Kidney epithelial cell (primary cell): ENCODE results near the gene TAAR9. TPM values are rescaled to one million over a fixed set of nuclear protein-coding genes. Genes with fewer than 3 reads are reported as not detected.

Experiments
- DNase-seq: peaks from one replicate; pipeline ENCODE4 v3.0.0-alpha.2; 2010; ENCODE audit warnings: low read depth
- H3K27me3 ChIP-seq: 2 replicates; pipeline ENCODE4 v1.6.0; 2011; ENCODE audit warnings: low read length; ENCODE audit not compliant: control insufficient read depth, insufficient read depth
- H3K36me3 ChIP-seq: 2 replicates; pipeline ENCODE4 v1.5.1; 2011; ENCODE audit warnings: low read length; ENCODE audit not compliant: control insufficient read depth, insufficient read depth
- H3K4me3 ChIP-seq: 2 replicates; pipeline ENCODE4 v1.5.1; 2011; ENCODE audit warnings: low read depth, mild to moderate bottlenecking, control low read depth, low read length
- total RNA-seq: library from RNA; depleted of rRNA; stranded (reverse); fragments of >200 nt; gene quantifications from 2 replicates; pipeline ENCODE4 v1.2.3, GENCODE V29; 2015
- TF ChIP-seq, protein P1 (sequence below): IDR thresholded peaks from 2 replicates; pipeline ENCODE4 v1.5.1; 2011; ENCODE audit warnings: mild to moderate bottlenecking, moderate library complexity, low read length, control low read depth, inconsistent platforms; ENCODE audit not compliant: insufficient read depth, poor library complexity, severe bottlenecking

The TAAR9 gene
- total RNA-seq, 1 donor from 2014 or later = not detected

DNA sequence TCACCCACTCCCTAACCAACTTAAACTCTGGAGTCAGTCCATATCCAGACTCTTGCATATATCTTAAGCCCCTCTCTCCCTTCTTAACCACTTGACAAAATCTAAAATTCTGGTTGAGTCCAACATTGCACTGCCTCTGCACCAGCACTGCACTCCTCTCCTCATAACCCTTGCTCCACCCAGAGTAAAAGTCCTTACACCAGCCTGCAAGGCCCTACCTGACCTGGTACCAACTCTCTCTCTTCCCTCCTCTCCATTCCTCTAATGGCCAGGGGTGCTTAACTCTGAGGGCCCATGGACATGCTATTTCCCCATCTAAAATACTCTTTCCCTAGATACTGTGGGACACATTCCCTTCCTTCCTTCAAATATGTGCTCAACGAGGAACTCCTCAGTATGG, 46.2 kb upstream of the TAAR9 start:
- no peaks in the 10 kb centered on the region for H3K27me3 ChIP-seq
- no peak overlapping the region for H3K4me3 ChIP-seq
- H3K36me3 ChIP-seq = no peaks in the 10 kb centered on the region
- TF ChIP-seq, protein P1, sequence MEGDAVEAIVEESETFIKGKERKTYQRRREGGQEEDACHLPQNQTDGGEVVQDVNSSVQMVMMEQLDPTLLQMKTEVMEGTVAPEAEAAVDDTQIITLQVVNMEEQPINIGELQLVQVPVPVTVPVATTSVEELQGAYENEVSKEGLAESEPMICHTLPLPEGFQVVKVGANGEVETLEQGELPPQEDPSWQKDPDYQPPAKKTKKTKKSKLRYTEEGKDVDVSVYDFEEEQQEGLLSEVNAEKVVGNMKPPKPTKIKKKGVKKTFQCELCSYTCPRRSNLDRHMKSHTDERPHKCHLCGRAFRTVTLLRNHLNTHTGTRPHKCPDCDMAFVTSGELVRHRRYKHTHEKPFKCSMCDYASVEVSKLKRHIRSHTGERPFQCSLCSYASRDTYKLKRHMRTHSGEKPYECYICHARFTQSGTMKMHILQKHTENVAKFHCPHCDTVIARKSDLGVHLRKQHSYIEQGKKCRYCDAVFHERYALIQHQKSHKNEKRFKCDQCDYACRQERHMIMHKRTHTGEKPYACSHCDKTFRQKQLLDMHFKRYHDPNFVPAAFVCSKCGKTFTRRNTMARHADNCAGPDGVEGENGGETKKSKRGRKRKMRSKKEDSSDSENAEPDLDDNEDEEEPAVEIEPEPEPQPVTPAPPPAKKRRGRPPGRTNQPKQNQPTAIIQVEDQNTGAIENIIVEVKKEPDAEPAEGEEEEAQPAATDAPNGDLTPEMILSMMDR = no peak
- no peak for DNase-seq

DNA sequence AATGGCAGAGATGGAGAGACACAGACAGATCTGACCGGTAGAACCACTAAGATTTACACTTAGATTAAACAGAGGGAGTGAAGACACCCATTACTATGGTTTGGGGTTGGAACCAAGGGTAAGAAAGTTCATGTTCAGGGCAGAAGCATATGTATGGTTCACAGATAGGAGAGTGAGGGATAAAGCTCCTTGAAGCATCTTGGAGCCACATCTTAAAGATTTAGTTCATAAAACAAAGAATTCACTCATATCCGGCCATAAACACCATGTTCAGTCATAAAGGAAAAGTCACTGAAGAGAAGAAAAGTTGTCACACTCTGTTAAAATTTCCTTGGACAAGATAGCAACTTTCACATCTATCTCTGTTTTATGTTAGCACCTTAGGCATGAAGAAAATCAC, 43.1 kb upstream of the TAAR9 start:
- Histone ChIP-seq H3K36me3 (no peaks in the 10 kb centered on the region), H3K27me3 (no peaks in the 10 kb centered on the region), H3K4me3 (no peak overlapping the region)
- TF ChIP-seq, protein P1 = no peak
- no peak for DNase-seq

DNA sequence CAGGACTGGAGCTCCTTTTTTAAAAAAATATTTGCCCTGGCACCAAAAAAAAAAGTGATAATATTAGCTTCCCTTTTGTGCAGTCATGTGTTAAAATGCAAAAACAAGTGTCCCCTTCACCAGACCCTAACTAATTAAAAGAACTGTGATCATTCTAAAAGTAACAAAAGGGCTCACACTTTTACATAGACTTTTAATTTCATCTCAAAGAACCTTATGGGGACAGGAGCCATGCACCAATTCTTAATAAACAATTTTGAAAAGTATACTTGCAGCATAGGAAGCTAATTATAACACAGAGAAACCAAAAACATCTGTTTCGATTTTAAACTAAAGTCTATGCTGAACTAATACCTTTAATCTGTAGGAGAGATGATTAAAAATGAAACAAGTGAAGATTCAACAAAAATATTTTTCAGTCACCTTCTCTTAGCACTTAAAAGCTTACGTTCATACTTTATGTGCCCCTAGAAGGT, 42.4 kb upstream of the TAAR9 start:
- TF ChIP-seq, protein P1 = no peak

DNA sequence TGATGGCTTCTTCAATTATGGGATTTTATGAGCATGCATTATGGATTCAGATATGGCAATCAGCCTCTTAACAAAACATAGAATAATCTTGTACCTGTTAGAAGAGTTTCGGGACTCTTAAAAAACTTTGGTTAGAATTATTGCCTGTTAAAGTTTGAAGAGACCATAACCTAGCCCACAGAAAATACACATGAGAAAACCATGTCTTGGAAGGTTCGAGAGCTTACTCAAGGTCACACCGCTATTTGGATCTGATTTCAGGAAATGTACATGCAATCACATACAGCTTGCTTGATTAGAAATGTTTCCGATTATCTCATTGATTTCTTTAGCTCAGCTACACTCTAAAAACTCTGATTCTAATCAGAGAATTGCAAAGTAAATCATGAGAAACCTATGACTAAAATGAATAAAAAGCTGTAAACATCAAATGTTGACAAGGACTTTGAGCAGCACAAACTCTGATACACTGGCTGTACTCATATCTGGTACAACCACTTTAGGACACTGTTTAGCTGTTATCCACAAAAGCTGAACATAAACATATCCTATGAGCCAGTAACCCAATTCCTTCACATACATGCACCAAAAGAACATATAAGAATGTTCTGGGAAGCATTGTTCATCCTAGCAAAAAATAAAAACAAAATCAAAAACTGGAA, 41.4 kb upstream of the TAAR9 start:
- no peaks in the 10 kb centered on the region for H3K36me3 ChIP-seq
- DNase-seq = no peak
- TF ChIP-seq, protein P1 = no peak

More for the DNA sequence above, 42.4 kb upstream of the TAAR9 start:
- Histone ChIP-seq H3K36me3 (no peaks in the 10 kb centered on the region), H3K27me3 (no peaks in the 10 kb centered on the region), H3K4me3 (no peak overlapping the region)
- no peak for DNase-seq

DNA sequence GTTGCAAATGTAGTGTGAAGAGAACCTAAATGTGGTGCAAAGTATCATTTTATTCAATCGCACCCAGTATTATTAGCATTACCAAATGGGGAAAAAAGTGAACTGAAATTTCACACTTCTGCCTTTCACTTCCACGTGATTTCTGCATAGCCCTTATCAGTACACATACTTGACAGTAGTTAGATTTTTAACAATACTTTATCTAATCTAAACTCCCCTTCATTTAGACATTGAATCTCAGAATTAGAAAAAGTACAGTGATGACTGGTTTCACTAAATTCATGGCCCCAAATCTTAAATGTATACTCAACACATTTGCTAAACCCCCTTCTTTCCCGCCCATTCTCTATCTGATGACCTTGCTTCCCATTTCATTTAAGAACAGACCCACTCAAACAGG, 39.4 kb upstream of the TAAR9 start:
- no peak for DNase-seq
- no peak overlapping the region for H3K4me3 ChIP-seq
- no peaks in the 10 kb centered on the region for H3K36me3 ChIP-seq
- TF ChIP-seq, protein P1 = no peak
- H3K27me3 ChIP-seq = no peaks in the 10 kb centered on the region

More for the DNA sequence above, 41.4 kb upstream of the TAAR9 start:
- no peaks in the 10 kb centered on the region for H3K27me3 ChIP-seq
- no peak overlapping the region for H3K4me3 ChIP-seq

DNA sequence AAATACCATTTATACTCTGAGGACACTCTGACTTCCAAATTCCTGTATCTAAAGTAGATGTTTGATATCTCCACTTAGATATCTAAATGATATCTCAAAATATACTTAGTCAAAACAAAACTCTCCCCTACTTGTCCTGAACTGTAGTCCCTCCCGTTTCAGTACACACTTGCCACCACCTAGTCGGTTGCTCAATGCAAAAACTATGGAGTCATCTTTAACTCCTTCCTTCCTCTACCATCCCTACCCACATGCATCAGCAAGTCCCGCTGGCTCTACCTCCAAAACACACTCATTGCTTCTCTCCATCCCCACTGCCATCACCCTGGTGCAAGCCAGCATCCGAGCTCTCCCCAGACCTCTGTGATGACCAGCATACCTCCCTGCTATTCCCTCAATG, 38.3 kb upstream of the TAAR9 start:
- TF ChIP-seq, protein P1 = no peak
- DNase-seq = no peak
- Histone ChIP-seq H3K27me3 (no peaks in the 10 kb centered on the region), H3K4me3 (no peak overlapping the region), H3K36me3 (no peaks in the 10 kb centered on the region)
